ENCODE data around the gene TENM4.

DNA sequence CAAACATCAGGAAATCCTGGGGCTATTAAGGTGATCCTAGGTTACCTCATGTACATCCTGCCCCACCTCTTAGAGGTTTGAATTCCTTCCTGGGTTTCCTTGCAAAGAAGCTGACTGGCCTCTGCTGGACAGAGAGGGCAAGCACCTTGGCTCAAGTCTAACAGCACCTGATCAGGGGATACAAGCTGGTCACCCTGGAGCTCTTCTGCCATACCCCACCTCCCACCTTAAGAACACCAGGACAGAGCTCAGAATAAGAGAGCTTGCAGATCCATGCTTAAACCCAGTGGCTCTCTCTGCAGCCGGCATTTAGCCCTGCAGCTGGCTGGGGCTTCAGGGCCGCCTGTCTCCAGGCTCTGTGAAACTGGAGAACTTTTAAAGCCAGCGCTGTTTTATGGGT lies 479.6 kb downstream of the TENM4 start:
- no peak for TF ChIP-seq CSDC2 (CRISPR knock-in tag; IDR thresholded peaks at IDR 0.05)
- TF ChIP-seq ZNF8 (CRISPR knock-in tag; IDR thresholded peaks at IDR 0.05): no peak
- no peak for TF ChIP-seq CREB5 (CRISPR knock-in tag; IDR thresholded peaks at IDR 0.05; ENCODE audit: low read depth)
- TF ChIP-seq ARNTL (CRISPR knock-in tag; IDR thresholded peaks at IDR 0.05; ENCODE audit: borderline replicate concordance, low read depth): no peak
